Transverse colon (tissue), 4 donors: ENCODE data around the gene EML6. TPM values are rescaled to one million over a fixed set of nuclear protein-coding genes. Genes with fewer than 3 reads are reported as not detected.
"Not testable (repeated sequence)": the region's sequence is repeated elsewhere in the genome, so short reads cannot be mapped to it uniquely, and the experiment has no call there.

Source experiments
- DNase-seq: peaks from one replicate; pipeline ENCODE4 v3.0.0-alpha.2; 2019
- H3K27ac ChIP-seq, 4 donors: fragments of 200-600 bp; sonication (generic); 2 replicates each; pipeline ENCODE4 v1.5.1; 2016 to 2018; ENCODE audit warnings: inconsistent platforms in 4 of 4
- H3K27me3 ChIP-seq: fragments of 200-600 bp; sonication (generic); 2 replicates; pipeline ENCODE4 v1.5.1; 2017; ENCODE audit warnings: inconsistent platforms
- H3K36me3 ChIP-seq, 4 donors: fragments of 200-600 bp; sonication (generic); 2 replicates each; pipeline ENCODE4 v1.5.1; 2017 to 2019; ENCODE audit warnings: inconsistent platforms in 4 of 4
- H3K4me1 ChIP-seq, 4 donors: fragments of 200-600 bp; sonication (generic); 2 replicates each; pipeline ENCODE4 v1.5.1; 2017 to 2020; ENCODE audit warnings: inconsistent platforms in 4 of 4
- H3K4me3 ChIP-seq, 4 donors: fragments of 200-600 bp; sonication (generic); 1 replicate in 1 of 4; 2 replicates in 3 of 4; pipeline versions ENCODE4 v1.5.1 to v1.6.1; 2017 to 2019; ENCODE audit warnings: inconsistent platforms in 4 of 4
- H3K9me3 ChIP-seq, 2 donors: fragments of 200-600 bp; sonication (generic); 2 replicates each; pipeline ENCODE4 v1.5.1; 2017 to 2019; ENCODE audit warnings: inconsistent platforms in 2 of 2
- CTCF ChIP-seq, 5 experiments: fragments of 200-600 bp in 3 of 5; fragments of 450-650 bp in 2 of 5; sonication (generic) in 3 of 5; IDR thresholded peaks; 1 replicate in 2 of 5; 2 replicates in 3 of 5; pipeline ENCODE4 v1.5.1; 2016 to 2017; ENCODE audit warnings: antibody characterized with exemption in 5 of 5, inconsistent platforms in 3 of 5, mild to moderate bottlenecking in 2 of 5, moderate library complexity in 1 of 5
- EP300 ChIP-seq: sonication (generic); formaldehyde crosslinking; IDR thresholded peaks from one replicate; pipeline ENCODE4 v1.6.1; 2017; ENCODE audit warnings: antibody characterized with exemption, low read depth
- POLR2A ChIP-seq: fragments of 450-650 bp; IDR thresholded peaks from one replicate; pipeline ENCODE4 v1.6.1; 2016; ENCODE audit warnings: antibody characterized with exemption, mild to moderate bottlenecking, moderate library complexity
- POLR2AphosphoS5 ChIP-seq, 3 donors: sonication (generic); formaldehyde crosslinking; IDR thresholded peaks; one replicate each; pipeline ENCODE4 v1.6.1; 2016; ENCODE audit warnings: antibody characterized with exemption in 3 of 3
- WGBS, 2 donors: methylation state at CpG; one replicate each; pipeline ENCODE4 v1.1.5; 2018; ENCODE audit warnings: low coverage in 1 of 2; 5-methylcytosine and 5-hydroxymethylcytosine counted together
- in situ Hi-C, 4 donors: fragments of 200-750 bp; cut with MboI; loops; one replicate each; pipeline versions ENCODE4 v1.15.0 to v1.15.1; 2017; ENCODE audit warnings: low sequenced_read_pairs in 3 of 4, low pct_ligation_motif_present in 1 of 4, low pct_unique_long_range_greater_than_20kb in 1 of 4
- intact Hi-C: fragments of 100-400 bp; cut with DNase I; formaldehyde crosslinking; loops from one replicate; pipeline ENCODE4 v1.15.1; 2023; ENCODE audit warnings: low total_unique reads
- total RNA-seq, 4 donors: library from RNA; depleted of rRNA; stranded (reverse); fragments of >200 nt; gene quantifications; one replicate each; pipeline ENCODE4 v1.1.0, GENCODE V29; 2016

The EML6 gene
- total RNA-seq, 4 donors from 2014 or later: 1.5 to 8.2 (median 3.4) TPM

GRCh38 chr2:54836477-54836876 is 113.0 kb downstream of the EML6 start:
- in situ Hi-C loops: loop anchor here in 2 of 4 donors (10.0 to 25.0 kb wide), 2 partner anchors 312 to 324 kb away; no protein-coding TSS in a partner anchor

GRCh38 chr2:54838585-54839035 is 115.1 kb downstream of the EML6 start:
- DNase-seq: peak; percentile 67
- H3K9me3 ChIP-seq: no peaks in the 10 kb centered on the region
- 9% methylated on average over 4 of the region's 4 CpGs; no CpG with 5 or more reads in 1 of the 2 donors for WGBS, 2 donors
- H3K36me3 ChIP-seq: no peaks in the 10 kb centered on the region
- intact Hi-C loops (no loop called here), in situ Hi-C loops (loop anchor here in 2 of 4 donors (10.0 to 25.0 kb wide), 2 partner anchors 314 to 326 kb away; no protein-coding TSS in a partner anchor)
- no peaks in the 10 kb centered on the region for H3K4me1 ChIP-seq
- H3K4me3 ChIP-seq: no peak overlapping the region
- H3K27me3 ChIP-seq: no peaks in the 10 kb centered on the region
- no peak overlapping the region for H3K27ac ChIP-seq
- TF ChIP-seq EP300 (no peak), CTCF (IDR thresholded peaks at IDR 0.05) (peak; percentile 76 to 93 (median 89))

More at GRCh38 chr2:54836477-54836876, 113.0 kb downstream of the EML6 start:
- intact Hi-C loops: no loop called here
- Histone ChIP-seq H3K27me3 (no peaks in the 10 kb centered on the region), H3K4me3 (no peak overlapping the region), H3K4me1 (no peaks in the 10 kb centered on the region), H3K36me3 (no peaks in the 10 kb centered on the region), H3K27ac (no peak overlapping the region), H3K9me3 (no peaks in the 10 kb centered on the region)
- no peak for DNase-seq
- WGBS, 2 donors: 58 to 79% methylated on average over 2 to 4 of the region's 4 CpGs
- no peak for TF ChIP-seq EP300
- TF ChIP-seq CTCF (IDR thresholded peaks at IDR 0.05): no peak
- no peak for TF ChIP-seq POLR2A
- TF ChIP-seq POLR2AphosphoS5 (IDR thresholded peaks at IDR 0.05): no peak

GRCh38 chr2:54839461-54840255 is 116.2 kb downstream of the EML6 start:
- 75 to 91% methylated on average over 6 of the region's 6 CpGs for WGBS, 2 donors
- no peaks in the 10 kb centered on the region for H3K9me3 ChIP-seq
- DNase-seq: no peak
- no peaks in the 10 kb centered on the region for H3K4me1 ChIP-seq
- no peaks in the 10 kb centered on the region for H3K36me3 ChIP-seq
- H3K4me3 ChIP-seq: no peak overlapping the region
- no peaks in the 10 kb centered on the region for H3K27me3 ChIP-seq
- intact Hi-C loops: no loop called here
- in situ Hi-C loops: loop anchor here in 2 of 4 donors (10.0 to 25.0 kb wide), 2 partner anchors 315 to 327 kb away; no protein-coding TSS in a partner anchor
- TF ChIP-seq CTCF (IDR thresholded peaks at IDR 0.05) (no peak), EP300 (no peak), POLR2AphosphoS5 (IDR thresholded peaks at IDR 0.05) (no peak), POLR2A (no peak)
- no peak overlapping the region for H3K27ac ChIP-seq

- H3K27me3 ChIP-seq: no peaks in the 10 kb centered on the region
- H3K27ac ChIP-seq: no peak overlapping the region
- WGBS, 2 donors: 70 to 81% methylated on average over 5 to 7 of the region's 7 CpGs
- TF ChIP-seq EP300 (no peak), CTCF (IDR thresholded peaks at IDR 0.05) (no peak), POLR2AphosphoS5 (IDR thresholded peaks at IDR 0.05) (no peak), POLR2A (no peak)
- in situ Hi-C loops (loop anchor here in 1 of 4 donors (25.0 kb wide), 1 partner anchor 329 kb away; no protein-coding TSS in a partner anchor), intact Hi-C loops (no loop called here)
- no peaks in the 10 kb centered on the region for H3K9me3 ChIP-seq
- DNase-seq: no peak
- H3K36me3 ChIP-seq: no peaks in the 10 kb centered on the region
- no peaks in the 10 kb centered on the region for H3K4me1 ChIP-seq
- H3K4me3 ChIP-seq: no peak overlapping the region
Observed at GRCh38 chr2:54840559-54841468, 117.4 kb downstream of the EML6 start.

- 95 to 96% methylated on average over 10 of the region's 10 CpGs for WGBS, 2 donors
- H3K4me1 ChIP-seq, H3K36me3 ChIP-seq, DNase-seq, H3K9me3 ChIP-seq, H3K27me3 ChIP-seq, intact Hi-C loops, H3K4me3 ChIP-seq, H3K27ac ChIP-seq: not testable (repeated sequence)
- in situ Hi-C loops: loop anchor here in 1 of 4 donors (25.0 kb wide), 1 partner anchor 329 kb away; no protein-coding TSS in a partner anchor
Observed at GRCh38 chr2:54841500-54841899, 118.0 kb downstream of the EML6 start.
